NCI-H510A (cell line): Measurements from ENCODE around the gene ARL4C.
A peak's percentile ranks its signal among the peaks of the same experiment; 100 is the strongest.

Experiments used
- DNase-seq: peaks from one replicate; lab custom pipeline; 2025; lab: John Stamatoyannopoulos, UW

ARL4C gene

GRCh38 chr2:234496835-234497593 lies at the start of gene ARL4C:
TSS of gene ARL4C (minus strand) at chr2:234497081. CDS start at chr2:234496586, 495 bp downstream.
- peak; percentile 61 for DNase-seq

- DNase-seq, result no peak
Observed at GRCh38 chr2:234544659-234545611, 48.1 kb upstream of the ARL4C start.

GRCh38 chr2:234542742-234543141 lies 45.9 kb upstream of the ARL4C start:
- no peak for DNase-seq

GRCh38 chr2:234537929-234538328 lies 41.0 kb upstream of the ARL4C start:
- DNase-seq, result no peak

- no peak for DNase-seq
Observed at GRCh38 chr2:234536178-234536965, 39.5 kb upstream of the ARL4C start.

GRCh38 chr2:234535464-234535863 lies 38.6 kb upstream of the ARL4C start:
- no peak for DNase-seq

- no peak for DNase-seq
Observed at GRCh38 chr2:234534515-234534914, 37.6 kb upstream of the ARL4C start.

- DNase-seq, result peak; percentile 70
Observed at GRCh38 chr2:234533626-234534025, 36.7 kb upstream of the ARL4C start.

GRCh38 chr2:234528410-234529148 lies 31.7 kb upstream of the ARL4C start:
- DNase-seq, result no peak

GRCh38 chr2:234526711-234527110 lies 29.8 kb upstream of the ARL4C start:
- DNase-seq, result no peak

GRCh38 chr2:234521536-234521935 lies 24.7 kb upstream of the ARL4C start:
- DNase-seq, result no peak

GRCh38 chr2:234518986-234519642 lies 22.2 kb upstream of the ARL4C start:
- DNase-seq, result no peak

- DNase-seq, result no peak
Observed at GRCh38 chr2:234517971-234518370, 21.1 kb upstream of the ARL4C start.

GRCh38 chr2:234514873-234515638 lies 18.2 kb upstream of the ARL4C start:
- no peak for DNase-seq

GRCh38 chr2:234514099-234514498 lies 17.2 kb upstream of the ARL4C start:
- DNase-seq, result no peak

- DNase-seq, result no peak
Observed at GRCh38 chr2:234512884-234513669, 16.2 kb upstream of the ARL4C start.

GRCh38 chr2:234502919-234503285 lies 6.0 kb upstream of the ARL4C start:
- no peak for DNase-seq

GRCh38 chr2:234502285-234502918 lies 5.5 kb upstream of the ARL4C start:
- peak; percentile 25 for DNase-seq
